OCI-M2 (cell line): ENCODE measurements around the gene NCK1.
"Not testable (repeated sequence)": the region's sequence is repeated elsewhere in the genome, so short reads cannot be mapped to it uniquely, and the experiment has no call there.

Source experiments
- DNase-seq: peaks from one replicate; lab custom pipeline; 2025; ENCODE audit not compliant: unreplicated experiment; lab: John Stamatoyannopoulos, UW

Gene NCK1

DNA sequence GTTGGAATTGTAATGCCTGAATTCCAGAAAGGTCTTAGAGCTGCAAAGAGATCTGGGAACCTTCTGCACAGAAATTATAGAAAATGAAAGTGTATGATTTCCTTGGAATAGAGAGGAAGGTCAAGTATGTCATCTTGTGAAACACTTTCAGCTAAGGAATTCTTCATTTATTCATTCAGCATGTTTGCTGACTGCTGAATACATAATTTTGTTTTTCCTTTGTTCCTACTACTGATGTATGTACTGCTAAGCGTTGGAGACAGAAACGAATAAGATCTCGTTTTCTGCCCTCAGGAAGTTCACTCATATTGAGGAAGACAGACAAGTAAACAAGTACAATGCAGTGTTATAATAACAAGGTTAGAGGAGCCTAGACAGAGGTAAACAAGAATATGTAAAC, 81.4 kb downstream of the NCK1 start:
- DNase-seq: no peak

DNA sequence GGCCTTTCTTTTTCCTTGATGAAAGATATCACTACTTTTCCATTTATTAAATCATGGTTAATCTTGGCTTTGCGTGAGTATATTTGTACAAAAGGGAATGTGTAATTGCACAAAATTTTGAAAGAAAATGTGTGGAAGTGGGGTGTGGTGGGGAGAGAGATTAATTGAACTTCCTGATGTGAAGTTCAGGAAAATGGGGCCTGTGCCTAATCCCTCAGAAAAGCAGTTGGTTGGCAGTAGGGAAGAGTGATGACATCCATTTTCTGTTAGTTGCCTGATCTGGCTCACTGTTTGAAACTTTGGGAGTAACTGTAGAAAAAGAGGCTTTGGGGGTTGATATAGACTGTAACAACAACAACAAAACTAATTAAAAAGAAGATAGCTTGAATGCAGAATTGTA, 85.0 kb downstream of the NCK1 start:
- DNase-seq: no peak

DNA sequence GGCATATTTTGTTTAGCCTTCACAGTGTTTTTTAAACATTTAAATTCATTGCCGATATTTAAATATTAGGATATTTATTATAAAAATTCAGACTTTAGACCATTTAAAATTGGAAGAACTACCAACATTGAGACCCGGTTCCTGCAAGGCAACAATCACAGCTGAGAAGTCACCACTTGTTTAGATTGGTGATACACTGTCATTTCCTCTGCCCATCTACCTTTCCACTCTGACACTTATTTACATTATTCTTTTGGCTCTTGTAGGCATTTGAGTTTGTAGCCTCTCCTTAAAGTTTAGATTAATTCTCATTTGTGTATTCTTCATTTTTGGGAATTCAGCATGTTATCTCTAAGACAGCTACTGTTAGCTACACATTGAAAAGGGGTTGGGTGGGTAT, 85.5 kb downstream of the NCK1 start:
- DNase-seq: no peak

DNA sequence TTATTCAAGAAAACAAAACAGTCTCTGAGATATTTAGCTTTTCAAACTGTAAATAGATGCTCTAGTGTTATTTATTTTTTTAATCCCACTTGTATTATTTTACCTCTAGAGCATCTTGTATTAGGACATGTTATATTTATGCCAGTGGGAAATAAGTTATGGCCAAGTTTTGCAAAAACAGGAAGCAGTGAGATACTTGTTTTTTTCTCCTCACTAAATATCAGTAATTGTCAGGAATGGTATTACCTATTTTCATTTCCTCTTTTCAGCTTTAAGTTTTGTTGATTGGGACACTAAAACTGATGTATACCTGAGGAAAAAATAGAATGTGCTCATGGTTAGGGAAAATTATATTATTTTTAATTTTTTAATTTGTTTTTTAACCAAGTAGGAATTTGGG, 87.1 kb downstream of the NCK1 start:
- DNase-seq: no peak

DNA sequence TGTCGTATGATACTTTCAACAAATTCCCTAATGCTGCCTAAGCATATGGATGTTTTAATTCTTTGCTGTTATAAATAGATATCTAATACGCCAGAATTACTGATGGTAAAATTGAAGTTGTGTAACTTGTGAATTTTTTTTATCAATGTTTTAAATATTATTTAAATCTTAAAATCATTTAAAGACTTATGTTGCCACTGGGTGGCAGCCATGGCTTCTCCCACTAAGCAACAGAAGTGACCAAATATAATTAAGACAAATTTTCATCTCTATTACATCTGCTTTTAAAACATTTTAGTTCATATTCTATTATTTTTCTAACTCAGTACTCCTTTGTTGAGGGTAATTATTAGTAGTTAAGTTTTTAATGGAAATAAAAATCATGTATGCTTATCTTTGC, 87.7 kb downstream of the NCK1 start:
- no peak for DNase-seq

DNA sequence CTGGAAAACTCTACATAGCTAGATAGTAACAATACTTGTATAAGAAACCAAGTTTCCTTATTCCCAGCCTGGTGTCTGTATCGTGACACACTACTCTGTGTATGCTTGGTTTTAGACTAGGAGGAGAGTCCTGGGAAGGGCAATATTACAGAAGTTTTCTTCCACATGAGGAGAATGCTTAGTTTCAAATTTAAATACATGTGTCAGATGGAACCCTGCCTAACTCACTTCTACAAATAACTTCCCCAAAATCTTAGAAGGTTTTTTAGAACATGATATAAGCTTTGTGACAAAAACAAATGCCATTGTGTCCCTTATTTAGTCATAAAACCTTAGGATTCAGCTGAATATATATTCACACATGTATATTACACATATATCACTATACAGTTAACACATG, 88.6 kb downstream of the NCK1 start:
- DNase-seq: no peak

DNA sequence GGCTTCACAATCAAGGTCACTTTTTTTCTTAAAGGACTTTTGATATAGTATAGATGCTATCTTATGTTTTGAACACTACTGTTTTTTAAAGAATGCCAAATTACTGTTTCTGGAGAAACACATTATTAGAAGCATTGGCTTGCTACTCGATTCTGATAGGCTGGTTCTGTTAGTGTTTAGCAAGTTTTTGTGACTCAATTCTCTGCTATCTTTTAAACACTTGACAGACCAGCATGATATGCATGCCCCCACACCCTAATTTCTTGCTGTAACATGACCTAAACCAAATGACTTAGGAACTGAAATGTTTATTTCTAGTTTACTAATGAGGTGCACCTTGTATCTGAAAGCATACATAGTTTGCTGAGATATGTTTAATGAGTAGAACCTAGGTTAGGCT, 90.3 kb downstream of the NCK1 start:
- DNase-seq: no peak

DNA sequence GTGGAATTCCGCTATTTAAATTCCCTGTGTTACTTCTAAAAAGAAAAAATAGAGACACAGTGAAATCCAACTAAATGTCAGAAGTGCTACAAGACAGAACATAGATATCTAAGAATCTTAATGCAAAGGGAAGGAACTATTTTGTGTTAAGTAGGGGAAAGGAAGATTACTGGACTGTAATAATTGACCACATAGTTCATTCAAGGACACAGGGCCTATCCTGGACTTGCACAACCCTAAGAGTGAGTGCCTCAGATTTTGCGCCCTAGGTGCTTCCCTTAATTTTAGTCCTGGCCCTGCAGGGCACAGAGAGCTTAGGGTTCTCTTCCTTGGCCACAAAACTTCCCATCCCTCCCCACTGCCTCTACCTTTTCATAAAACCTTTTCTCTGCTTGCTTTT, 92.2 kb downstream of the NCK1 start:
- no peak for DNase-seq

DNA sequence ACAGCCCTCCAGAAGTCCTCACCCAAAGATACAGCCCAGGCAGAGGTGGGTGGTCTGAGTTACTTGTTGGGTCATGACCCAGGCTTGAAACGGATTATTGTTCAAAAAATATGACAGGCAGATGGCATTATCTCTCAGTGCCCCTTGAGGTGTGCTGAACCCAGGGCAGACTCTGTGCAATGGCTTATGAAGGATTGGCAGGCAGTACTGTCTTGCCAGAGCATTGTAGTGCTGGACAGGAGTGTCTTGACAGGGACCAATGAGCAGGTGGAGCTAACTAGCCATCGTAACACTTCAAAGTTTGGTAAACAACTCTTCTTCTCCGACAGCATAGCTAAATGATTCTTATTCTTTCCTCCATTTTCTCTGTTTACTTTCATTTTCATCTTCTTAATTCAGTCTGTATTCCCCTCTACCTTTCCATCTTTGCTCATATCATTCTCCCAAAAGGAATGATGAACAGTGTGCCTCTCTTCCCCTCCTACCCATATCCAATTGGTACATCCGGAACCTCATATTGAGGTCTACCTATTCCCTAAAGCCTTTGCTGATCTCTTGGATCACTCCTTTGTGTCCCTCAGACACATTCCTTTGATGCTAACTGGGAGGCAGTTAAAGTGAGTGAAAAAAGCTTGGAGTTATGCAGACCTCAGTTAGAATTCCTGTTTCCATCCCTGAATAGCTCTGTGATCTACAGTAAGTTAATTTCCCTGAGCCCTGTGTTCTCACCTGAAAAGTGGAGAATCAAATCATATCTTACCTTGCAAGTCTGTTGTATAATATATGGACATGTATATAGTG, 93.2 kb downstream of the NCK1 start:
- DNase-seq: no peak

DNA sequence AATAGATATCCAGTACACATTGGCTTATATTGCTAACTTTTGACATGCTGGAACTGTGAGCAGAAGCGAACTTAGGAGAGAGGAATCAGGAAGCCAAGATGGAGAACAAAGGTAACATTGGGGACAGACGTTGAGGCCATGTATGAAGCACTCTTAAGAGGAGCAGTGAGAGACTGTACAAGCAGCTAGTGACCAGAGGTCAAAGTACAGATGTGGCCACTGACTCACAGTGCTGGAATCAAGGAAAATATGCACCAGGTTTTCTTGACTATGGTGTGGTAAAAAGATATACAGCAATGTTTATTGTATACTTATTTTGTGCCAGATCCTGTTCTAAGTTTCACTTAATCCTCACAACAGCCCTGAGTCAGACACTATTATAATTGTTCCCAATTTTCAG, 93.8 kb downstream of the NCK1 start:
- DNase-seq: no peak

DNA sequence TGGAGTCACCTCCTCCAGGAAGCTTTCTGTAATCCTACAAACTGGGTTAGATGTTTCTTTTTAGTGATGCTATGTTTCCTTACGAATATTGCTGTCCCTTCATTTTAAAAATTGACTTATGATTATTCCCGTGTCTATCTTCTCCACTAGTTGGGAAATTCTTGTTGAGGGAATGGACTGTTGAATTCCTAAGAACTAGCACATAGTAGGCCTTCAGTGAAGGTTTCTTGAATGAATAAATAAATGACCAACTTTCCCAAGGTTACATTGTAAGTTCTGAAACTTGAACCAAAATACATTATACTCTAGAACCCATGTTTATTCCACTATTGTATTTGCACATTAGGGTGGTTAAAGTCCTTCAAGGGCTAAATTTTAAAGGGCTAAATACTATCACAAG, 95.0 kb downstream of the NCK1 start:
- DNase-seq: no peak

DNA sequence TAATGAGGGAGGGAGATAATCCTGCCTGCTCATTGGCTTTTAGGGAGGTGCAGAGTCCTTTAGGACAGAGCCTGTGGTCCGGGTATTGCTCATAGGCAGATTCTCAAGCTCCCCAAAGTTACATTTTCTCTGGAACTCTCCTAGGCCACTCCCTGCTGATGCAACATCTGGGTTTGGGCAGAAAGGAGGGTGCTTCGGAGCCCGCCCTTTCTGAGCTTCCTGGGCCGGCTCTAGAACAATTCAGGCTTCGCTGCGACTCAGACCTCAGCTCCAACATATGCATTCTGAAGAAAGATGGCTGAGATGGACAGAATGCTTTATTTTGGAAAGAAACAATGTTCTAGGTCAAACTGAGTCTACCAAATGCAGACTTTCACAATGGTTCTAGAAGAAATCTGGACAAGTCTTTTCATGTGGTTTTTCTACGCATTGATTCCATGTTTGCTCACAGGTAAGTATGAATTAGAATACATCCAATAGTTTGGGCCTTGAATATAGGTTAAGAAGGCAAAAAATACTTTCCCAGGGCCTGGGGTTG, 95.8 kb downstream of the NCK1 start, which contains the start of gene IL20RB:
IL20RB (plus strand) TSS at position 233 of the 538 bp plus-strand sequence; CDS start at position 364, 131 bp downstream.
- no peak for DNase-seq

DNA sequence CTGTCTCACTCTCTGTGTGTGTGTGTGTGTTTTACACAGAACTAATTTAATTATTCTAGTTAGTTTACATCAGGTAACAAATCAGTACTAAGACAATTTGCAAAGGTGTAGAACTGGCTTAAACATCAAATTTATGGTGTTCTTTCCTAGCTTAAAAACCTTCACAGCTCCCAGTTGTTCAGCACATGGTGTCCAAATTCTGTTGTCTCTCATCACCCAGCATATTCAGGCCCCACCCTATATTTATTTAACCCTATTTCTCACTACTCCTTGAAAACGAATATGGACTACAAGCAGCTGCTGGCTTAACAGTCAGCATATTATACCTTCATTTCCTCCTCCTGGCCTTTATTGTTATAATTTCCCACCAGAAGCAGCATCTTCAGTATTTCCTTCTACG, 96.9 kb downstream of the NCK1 start:
- DNase-seq: no peak

DNA sequence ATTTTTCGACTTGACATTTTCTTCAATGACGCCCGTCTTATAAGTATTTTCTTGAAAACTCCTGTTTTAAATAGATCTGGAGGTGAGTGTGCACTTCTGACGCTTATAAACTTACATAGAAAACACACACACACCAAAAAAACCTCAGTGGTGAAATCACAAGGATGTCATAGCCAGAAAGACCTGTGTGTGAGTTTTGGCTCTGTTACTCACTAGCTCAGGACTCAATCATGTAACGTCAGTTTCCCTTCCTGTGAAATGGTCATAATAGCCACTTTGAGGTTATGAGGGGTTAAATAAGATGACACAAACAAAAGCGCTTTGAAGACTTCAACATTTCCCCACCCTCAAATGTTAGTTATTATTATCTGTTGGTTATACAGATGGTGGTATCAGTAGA, 97.6 kb downstream of the NCK1 start:
- no peak for DNase-seq

DNA sequence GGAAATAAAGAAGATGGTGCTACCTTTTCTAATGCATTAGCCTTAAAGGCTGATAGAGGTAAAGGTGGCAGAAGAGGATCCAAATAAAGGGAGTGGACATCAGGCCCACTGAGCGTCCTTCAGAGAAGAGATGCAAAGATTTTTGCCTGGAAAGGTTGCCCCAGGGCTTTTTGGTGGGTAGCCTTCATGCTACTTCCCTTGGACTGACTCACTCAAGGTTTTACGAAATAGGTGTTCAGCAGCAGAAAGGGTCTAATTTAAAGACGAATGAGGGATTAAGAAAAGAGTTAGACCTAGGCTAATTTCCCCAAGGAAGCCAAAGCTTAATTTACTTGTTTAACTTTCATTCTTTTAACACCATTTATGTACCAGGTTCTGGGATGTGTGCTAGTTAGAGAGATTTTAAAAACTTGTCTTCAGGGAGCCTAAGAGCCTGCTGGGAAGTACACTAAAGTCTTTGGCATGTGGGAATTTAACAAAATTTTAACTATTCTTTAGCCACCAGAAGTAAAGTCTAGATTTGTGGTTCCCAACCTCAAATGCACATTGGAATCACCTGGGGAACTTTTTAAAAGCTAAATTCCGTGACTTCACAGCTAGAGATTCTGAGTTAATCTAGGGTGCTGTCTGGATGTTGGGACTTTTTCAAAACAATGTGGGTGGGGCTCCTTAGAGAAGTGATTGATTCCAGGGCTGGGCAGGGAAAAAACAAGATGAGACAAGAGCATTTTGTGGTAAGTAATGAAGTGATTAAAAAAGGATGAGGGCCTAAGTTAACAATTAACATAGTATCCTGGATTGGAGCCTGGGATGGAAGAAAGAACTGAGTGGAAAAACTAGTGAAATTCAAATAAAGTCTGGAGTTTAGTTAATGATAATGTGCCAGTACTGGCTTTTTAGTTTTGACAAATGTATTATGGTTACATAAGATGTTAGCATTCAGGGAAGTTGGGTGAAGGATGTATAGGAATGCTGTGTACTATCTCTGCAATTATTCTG, 99.1 kb downstream of the NCK1 start:
- no peak for DNase-seq

DNA sequence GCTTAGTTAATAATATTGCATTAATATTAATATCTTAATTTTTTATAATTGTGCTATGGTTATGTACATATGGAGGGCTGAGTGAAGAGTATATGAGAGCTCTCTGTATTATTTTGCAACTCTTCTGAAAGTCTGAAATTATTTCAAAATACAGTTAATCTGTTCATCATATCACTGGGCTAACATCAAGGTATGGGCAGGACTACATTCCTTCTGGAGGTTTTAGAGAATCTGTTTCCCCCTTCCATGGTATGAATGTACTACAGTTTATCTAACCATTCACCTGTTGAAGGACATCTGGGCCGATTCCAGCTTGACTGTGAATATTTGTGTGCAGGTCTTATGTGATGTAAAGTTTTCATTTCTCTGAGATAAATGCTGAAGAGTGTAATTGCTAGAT, 100.9 kb downstream of the NCK1 start:
- DNase-seq: no peak

DNA sequence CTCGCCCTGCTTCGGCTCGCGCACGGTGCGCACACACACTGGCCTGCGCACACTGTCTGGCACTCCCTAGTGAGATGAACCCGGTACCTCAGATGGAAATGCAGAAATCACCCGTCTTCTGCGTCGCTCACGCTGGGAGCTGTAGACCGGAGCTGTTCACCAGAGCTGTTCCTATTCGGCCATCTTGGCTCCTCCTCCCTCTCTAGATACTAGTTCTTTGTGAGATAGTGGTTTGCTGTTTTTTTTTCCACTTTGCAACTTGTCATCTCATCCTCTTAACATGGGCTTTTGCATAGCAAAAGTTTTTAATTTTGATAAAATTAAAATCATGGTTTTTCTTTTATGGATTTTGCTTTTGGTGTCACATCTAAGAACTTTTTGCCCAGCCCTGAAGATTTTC, 107.5 kb downstream of the NCK1 start:
- DNase-seq: not testable (repeated sequence)

DNA sequence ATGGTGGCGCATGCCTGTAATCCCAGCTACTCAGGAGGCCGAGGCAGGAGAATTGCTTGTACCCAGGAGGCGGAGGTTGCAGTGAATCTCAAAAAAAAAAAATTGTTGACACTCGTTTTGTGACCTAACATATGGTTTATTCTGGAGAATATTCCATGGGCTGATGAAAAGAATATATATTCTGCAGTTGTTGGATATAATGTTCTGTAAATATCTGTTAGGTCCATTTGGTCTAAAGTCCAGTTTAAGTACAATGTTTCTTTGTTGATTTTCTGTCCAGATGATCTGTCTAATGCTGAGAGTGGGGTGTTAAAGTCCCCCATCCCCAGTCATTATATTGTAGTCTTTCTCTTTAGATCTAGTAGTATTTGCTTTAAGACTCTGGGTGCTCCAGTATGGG, 111.3 kb downstream of the NCK1 start:
- no peak for DNase-seq

DNA sequence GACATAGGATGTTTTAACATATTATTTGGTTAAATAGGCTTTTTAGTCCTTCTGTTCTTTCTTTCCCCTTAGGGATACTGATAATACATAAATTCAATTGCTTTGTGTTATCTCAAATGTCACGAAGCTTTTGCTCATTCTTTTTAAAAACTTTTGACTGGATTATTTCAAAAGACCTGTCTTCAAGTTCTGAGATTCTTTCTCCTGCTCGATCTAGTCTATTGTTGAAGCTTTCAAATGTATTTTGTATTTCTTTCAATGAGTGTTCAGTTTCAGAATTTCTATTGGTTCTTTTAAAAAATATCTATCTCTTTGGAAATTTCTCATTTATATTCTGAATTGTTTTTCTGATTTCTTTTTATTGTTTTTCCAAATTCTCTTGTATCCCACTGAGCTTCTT, 112.7 kb downstream of the NCK1 start:
- DNase-seq: no peak

DNA sequence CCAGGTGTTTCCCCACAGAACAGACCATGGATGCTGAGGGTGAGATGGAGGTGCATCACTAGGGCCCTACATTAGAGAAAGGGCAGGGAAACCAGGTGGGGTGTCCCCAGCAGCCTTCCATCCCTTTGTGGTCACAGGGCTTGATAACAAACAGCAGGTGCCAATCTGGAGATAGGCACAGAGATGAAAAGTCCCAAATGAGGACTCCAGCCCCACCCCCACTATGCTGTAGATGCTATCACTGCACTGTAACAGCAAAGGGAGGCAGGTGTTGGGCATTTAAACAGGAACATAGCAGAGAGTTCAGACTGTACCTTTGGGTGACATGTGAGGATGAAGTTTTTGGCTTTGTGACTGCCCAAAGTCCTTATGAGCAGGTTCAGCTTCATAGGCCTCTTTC, 117.2 kb downstream of the NCK1 start:
- DNase-seq: no peak

DNA sequence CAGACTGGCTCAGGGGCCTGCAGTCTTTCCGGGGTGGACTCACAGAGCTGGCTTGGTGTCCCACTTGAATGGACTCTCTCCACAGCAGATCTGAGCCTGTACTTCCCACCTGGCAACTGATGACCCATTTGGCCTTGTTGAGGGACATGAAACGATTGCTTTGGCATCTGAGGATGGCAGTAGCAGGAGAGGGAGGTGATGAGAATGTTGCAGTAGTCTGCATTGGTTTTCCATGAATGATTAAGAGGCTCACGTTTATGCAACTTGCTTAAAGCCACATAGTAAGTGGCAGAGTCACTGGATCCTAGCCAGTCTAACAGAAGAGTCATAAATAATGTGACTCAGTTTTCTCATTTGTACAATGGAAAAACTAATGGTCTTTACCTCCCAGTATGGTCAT, 117.7 kb downstream of the NCK1 start:
- DNase-seq: no peak

DNA sequence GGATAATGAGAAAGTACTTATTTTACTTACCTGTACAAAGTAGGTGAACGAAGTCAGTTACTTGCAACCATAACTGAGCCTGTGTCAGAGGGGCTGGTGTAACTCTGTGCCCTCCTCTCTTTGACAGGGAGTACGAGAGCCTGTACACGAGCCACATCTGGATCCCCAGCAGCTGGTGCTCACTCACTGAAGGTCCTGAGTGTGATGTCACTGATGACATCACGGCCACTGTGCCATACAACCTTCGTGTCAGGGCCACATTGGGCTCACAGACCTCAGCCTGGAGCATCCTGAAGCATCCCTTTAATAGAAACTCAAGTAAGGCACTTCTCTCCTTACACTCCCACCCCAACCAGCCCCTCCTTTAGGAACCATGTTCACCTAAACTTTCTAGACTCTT, 120.0 kb downstream of the NCK1 start:
- no peak for DNase-seq
